ENCODE results near the gene PPP1R12B.

GRCh38 chr1:202411422-202411821, 62.9 kb downstream of the PPP1R12B start:
- TF ChIP-seq, protein P1, sequence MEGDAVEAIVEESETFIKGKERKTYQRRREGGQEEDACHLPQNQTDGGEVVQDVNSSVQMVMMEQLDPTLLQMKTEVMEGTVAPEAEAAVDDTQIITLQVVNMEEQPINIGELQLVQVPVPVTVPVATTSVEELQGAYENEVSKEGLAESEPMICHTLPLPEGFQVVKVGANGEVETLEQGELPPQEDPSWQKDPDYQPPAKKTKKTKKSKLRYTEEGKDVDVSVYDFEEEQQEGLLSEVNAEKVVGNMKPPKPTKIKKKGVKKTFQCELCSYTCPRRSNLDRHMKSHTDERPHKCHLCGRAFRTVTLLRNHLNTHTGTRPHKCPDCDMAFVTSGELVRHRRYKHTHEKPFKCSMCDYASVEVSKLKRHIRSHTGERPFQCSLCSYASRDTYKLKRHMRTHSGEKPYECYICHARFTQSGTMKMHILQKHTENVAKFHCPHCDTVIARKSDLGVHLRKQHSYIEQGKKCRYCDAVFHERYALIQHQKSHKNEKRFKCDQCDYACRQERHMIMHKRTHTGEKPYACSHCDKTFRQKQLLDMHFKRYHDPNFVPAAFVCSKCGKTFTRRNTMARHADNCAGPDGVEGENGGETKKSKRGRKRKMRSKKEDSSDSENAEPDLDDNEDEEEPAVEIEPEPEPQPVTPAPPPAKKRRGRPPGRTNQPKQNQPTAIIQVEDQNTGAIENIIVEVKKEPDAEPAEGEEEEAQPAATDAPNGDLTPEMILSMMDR (conservative IDR thresholded peaks at IDR 0.05; ENCODE audit: low read depth in 2 of 2): no peak
- TF ChIP-seq EZH2phosphoT487 (IDR thresholded peaks at IDR 0.05; ENCODE audit: unreplicated experiment) (no peak), POLR2AphosphoS5 (IDR thresholded peaks at IDR 0.05; ENCODE audit: low read depth) (no peak)
- TF ChIP-seq, protein P2, sequence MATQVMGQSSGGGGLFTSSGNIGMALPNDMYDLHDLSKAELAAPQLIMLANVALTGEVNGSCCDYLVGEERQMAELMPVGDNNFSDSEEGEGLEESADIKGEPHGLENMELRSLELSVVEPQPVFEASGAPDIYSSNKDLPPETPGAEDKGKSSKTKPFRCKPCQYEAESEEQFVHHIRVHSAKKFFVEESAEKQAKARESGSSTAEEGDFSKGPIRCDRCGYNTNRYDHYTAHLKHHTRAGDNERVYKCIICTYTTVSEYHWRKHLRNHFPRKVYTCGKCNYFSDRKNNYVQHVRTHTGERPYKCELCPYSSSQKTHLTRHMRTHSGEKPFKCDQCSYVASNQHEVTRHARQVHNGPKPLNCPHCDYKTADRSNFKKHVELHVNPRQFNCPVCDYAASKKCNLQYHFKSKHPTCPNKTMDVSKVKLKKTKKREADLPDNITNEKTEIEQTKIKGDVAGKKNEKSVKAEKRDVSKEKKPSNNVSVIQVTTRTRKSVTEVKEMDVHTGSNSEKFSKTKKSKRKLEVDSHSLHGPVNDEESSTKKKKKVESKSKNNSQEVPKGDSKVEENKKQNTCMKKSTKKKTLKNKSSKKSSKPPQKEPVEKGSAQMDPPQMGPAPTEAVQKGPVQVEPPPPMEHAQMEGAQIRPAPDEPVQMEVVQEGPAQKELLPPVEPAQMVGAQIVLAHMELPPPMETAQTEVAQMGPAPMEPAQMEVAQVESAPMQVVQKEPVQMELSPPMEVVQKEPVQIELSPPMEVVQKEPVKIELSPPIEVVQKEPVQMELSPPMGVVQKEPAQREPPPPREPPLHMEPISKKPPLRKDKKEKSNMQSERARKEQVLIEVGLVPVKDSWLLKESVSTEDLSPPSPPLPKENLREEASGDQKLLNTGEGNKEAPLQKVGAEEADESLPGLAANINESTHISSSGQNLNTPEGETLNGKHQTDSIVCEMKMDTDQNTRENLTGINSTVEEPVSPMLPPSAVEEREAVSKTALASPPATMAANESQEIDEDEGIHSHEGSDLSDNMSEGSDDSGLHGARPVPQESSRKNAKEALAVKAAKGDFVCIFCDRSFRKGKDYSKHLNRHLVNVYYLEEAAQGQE (IDR thresholded peaks at IDR 0.05; ENCODE audit: unreplicated experiment): no peak
